ENCODE data around the gene DNAH17. TPM values are rescaled to one million over a fixed set of nuclear protein-coding genes. Genes with fewer than 3 reads are reported as not detected.

The DNAH17 gene
- total RNA-seq, 1 experiment from 2014 or later, result 0.69 TPM

- Histone ChIP-seq H3K4me2 (ENCODE audit: low read length) (no peak overlapping the region), H3K27me3 (ENCODE audit: insufficient read depth, low read length) (no peaks in the 10 kb centered on the region), H2AFZ (ENCODE audit: low read depth, low read length, poor library complexity, severe bottlenecking) (no peak overlapping the region), H3K9ac (ENCODE audit: low read length) (no peak overlapping the region), H3K4me1 (ENCODE audit: control insufficient read depth in 1 of 2, insufficient read depth in 2 of 2, low read length in 2 of 2) (no peaks in the 10 kb centered on the region), H3K27ac (ENCODE audit: low read depth, low read length) (no peak overlapping the region), H3K79me2 (ENCODE audit: insufficient read depth, low read length) (no peaks in the 10 kb centered on the region), H3K36me3 (ENCODE audit: control insufficient read depth in 1 of 2, insufficient read depth in 2 of 2, low read length in 2 of 2) (no peaks in the 10 kb centered on the region), H4K20me1 (ENCODE audit: insufficient read depth) (no peaks in the 10 kb centered on the region), H3K4me3 (replicated peaks in 1 of 2; ENCODE audit: low read depth in 1 of 2, low read length in 2 of 2) (no peak overlapping the region), H3K9me3 (ENCODE audit: control insufficient read depth in 1 of 2, insufficient read depth in 1 of 2, low read depth in 1 of 2, low read length in 2 of 2) (no peaks in the 10 kb centered on the region), H3K9me2 (ENCODE audit: insufficient read depth) (no peaks in the 10 kb centered on the region)
- DNase-seq (ENCODE audit: low read depth, low spot score) (no peak), ATAC-seq (no peak)
- no TSS peak for BruUV-seq (replicated peaks)
- RAD21 ChIA-PET (ENCODE audit: low non-redundant PET in 1 of 2, low total read pairs in 2 of 2, uncharacterized antibody in 2 of 2, unreplicated experiment in 2 of 2), result no interaction called here
- TF ChIP-seq CBX3 (IDR thresholded peaks at IDR 0.05; ENCODE audit: low read depth) (no peak), RAD21 (IDR thresholded peaks at IDR 0.05; ENCODE audit: low read depth) (no peak), EGR1 (IDR thresholded peaks at IDR 0.05; ENCODE audit: low read depth) (no peak), ELF1 (IDR thresholded peaks at IDR 0.05; ENCODE audit: borderline replicate concordance, low read depth) (no peak), CTCF (IDR thresholded peaks at IDR 0.05 in 2 of 3, conservative IDR thresholded peaks at IDR 0.05 in 1 of 3; ENCODE audit: borderline replicate concordance in 1 of 3, insufficient read depth in 1 of 3, low read depth in 2 of 3, low read length in 2 of 3) (no peak), ZBTB33 (IDR thresholded peaks at IDR 0.05; ENCODE audit: extremely low read depth, insufficient replicate concordance, low read length) (no peak), CEBPB (IDR thresholded peaks at IDR 0.05; ENCODE audit: low read depth) (no peak), SRF (IDR thresholded peaks at IDR 0.05; ENCODE audit: low read depth) (no peak), SIN3A (IDR thresholded peaks at IDR 0.05; ENCODE audit: low read depth) (no peak), ZFX (IDR thresholded peaks at IDR 0.05) (no peak), REST (IDR thresholded peaks at IDR 0.05; ENCODE audit: low read depth) (no peak), SP1 (IDR thresholded peaks at IDR 0.05; ENCODE audit: low read depth) (no peak), MAX (IDR thresholded peaks at IDR 0.05) (no peak), POLR2AphosphoS5 (IDR thresholded peaks at IDR 0.05; ENCODE audit: low read depth, low read length) (no peak), POLR2A (IDR thresholded peaks at IDR 0.05; ENCODE audit: borderline replicate concordance, extremely low read depth, insufficient read depth, insufficient read length) (no peak), ATF3 (IDR thresholded peaks at IDR 0.05) (no peak), FOSL1 (IDR thresholded peaks at IDR 0.05; ENCODE audit: low read depth) (no peak), EZH2phosphoT487 (IDR thresholded peaks at IDR 0.05; ENCODE audit: borderline replicate concordance) (no peak), JUND (IDR thresholded peaks at IDR 0.05) (no peak), YY1 (IDR thresholded peaks at IDR 0.05; ENCODE audit: extremely low read depth, insufficient replicate concordance, low read depth, low read length) (no peak)
- intact Hi-C loops (cut with micrococcal nuclease), result no loop called here
- POLR2A ChIA-PET, result no interaction called here
- CTCF ChIA-PET, result interaction anchor here (1.3 kb wide), 1 partner anchor 207 kb away, joined by 3 read pairs; no protein-coding TSS in a partner anchor
These were observed 75.8 kb downstream of the DNAH17 start for GRCh38 chr17:78501241-78502036.

Data from HCT116 (cell line).